SK-N-SH treated with all-trans-retinoic acid at 6 μM for 48 hours (cell line): ENCODE results near the gene LCE3A.

Source experiments
- ATAC-seq: fragments of 200-7000 bp; cut with Tn5 transposase; 3 replicates; pipeline ENCODE4 v1.9.1; 2020; ENCODE audit warnings: mild to moderate bottlenecking, moderate library complexity
- ARNTL ChIP-seq: fragments of 450-650 bp; formaldehyde crosslinking; IDR thresholded peaks from 2 replicates; pipeline ENCODE4 v1.5.0; 2020; ENCODE audit warnings: low read depth, mild to moderate bottlenecking, moderate library complexity, borderline replicate concordance
- BACH2 ChIP-seq: fragments of 250-450 bp; sonication (Bioruptor Pico); IDR thresholded peaks from 2 replicates; pipeline ENCODE4 v1.9.0; 2021; ENCODE audit warnings: mild to moderate bottlenecking, borderline replicate concordance
- CSDC2 ChIP-seq: fragments of 250-450 bp; sonication (Bioruptor Pico); IDR thresholded peaks from 2 replicates; pipeline ENCODE4 v1.5.0; 2020; ENCODE audit warnings: mild to moderate bottlenecking, moderate library complexity
- GLIS3 ChIP-seq: fragments of 250-450 bp; sonication (Bioruptor Pico); IDR thresholded peaks from 2 replicates; pipeline ENCODE4 v1.5.0; 2020; ENCODE audit warnings: mild to moderate bottlenecking, moderate library complexity
- PPARA ChIP-seq: fragments of 250-450 bp; sonication (Bioruptor Pico); IDR thresholded peaks from 2 replicates; pipeline ENCODE4 v1.5.0; 2020; ENCODE audit warnings: mild to moderate bottlenecking, borderline replicate concordance
- TCF4 ChIP-seq: fragments of 250-450 bp; sonication (Bioruptor Pico); IDR thresholded peaks from 2 replicates; pipeline ENCODE4 v1.8.0; 2021; ENCODE audit warnings: mild to moderate bottlenecking, moderate library complexity, borderline replicate concordance
- TOX ChIP-seq: fragments of 250-450 bp; sonication (Bioruptor Pico); IDR thresholded peaks from 2 replicates; pipeline ENCODE4 v1.8.0; 2021; ENCODE audit warnings: mild to moderate bottlenecking, moderate library complexity, borderline replicate concordance
- TSHZ2 ChIP-seq: fragments of 250-450 bp; sonication (Bioruptor Pico); IDR thresholded peaks from 2 replicates; pipeline ENCODE4 v1.5.0; 2020; ENCODE audit warnings: mild to moderate bottlenecking, moderate library complexity
- ZNF70 ChIP-seq: fragments of 450-650 bp; formaldehyde crosslinking; IDR thresholded peaks from 2 replicates; pipeline ENCODE4 v1.5.0; 2020; ENCODE audit warnings: mild to moderate bottlenecking, moderate library complexity
- ZNF8 ChIP-seq: fragments of 450-650 bp; formaldehyde crosslinking; IDR thresholded peaks from 2 replicates; pipeline ENCODE4 v1.5.0; 2020; ENCODE audit warnings: mild to moderate bottlenecking, moderate library complexity

Gene LCE3A

GRCh38 chr1:152577168-152577567, 45.7 kb downstream of the LCE3A start:
- TF ChIP-seq BACH2 (CRISPR knock-in tag) (no peak), TOX (CRISPR knock-in tag) (no peak), ZNF70 (CRISPR knock-in tag) (no peak), ARNTL (CRISPR knock-in tag) (no peak), GLIS3 (no peak), TSHZ2 (CRISPR knock-in tag) (no peak), PPARA (CRISPR knock-in tag) (no peak), TCF4 (CRISPR knock-in tag) (no peak), ZNF8 (CRISPR knock-in tag) (no peak), CSDC2 (CRISPR knock-in tag) (no peak)

More at GRCh38 chr1:152577168-152577567, 45.7 kb downstream of the LCE3A start:
- ATAC-seq, result no peak
